Fibroblast of lung (primary cell): ENCODE results near the gene COL5A3.

Experiments
- CTCF ChIP-seq, 2 donors: IDR thresholded peaks in 1 of 2; conservative IDR thresholded peaks in 1 of 2; 1 replicate in 1 of 2; 2 replicates in 1 of 2; pipeline ENCODE4 v1.5.1; 2011 to 2012; ENCODE audit warnings: low read length in 2 of 2, control low read depth in 1 of 2, inconsistent platforms in 1 of 2, low read depth in 1 of 2, mild to moderate bottlenecking in 1 of 2
- EZH2 ChIP-seq: IDR thresholded peaks from 2 replicates; pipeline ENCODE4 v1.5.1; 2012; ENCODE audit warnings: low read length, control low read depth, mild to moderate bottlenecking; ENCODE audit errors: missing control alignments

- TF ChIP-seq CTCF (conservative IDR thresholded peaks at IDR 0.05 in 1 of 2, IDR thresholded peaks at IDR 0.05 in 1 of 2; ENCODE audit: low read depth in 1 of 2, low read length in 2 of 2) (no peak), EZH2 (no peak)
Measured at GRCh38 chr19:9932835-9933234, 77.5 kb downstream of the COL5A3 start.
